HS-27A (cell line): Measurements from ENCODE around the gene MYO16.
"Not testable (repeated sequence)": the region's sequence is repeated elsewhere in the genome, so short reads cannot be mapped to it uniquely, and the experiment has no call there.

ENCODE experiments used
- DNase-seq: peaks from one replicate; pipeline ENCODE4 v3.0.0-alpha.2; 2012; ENCODE audit warnings: low read depth, missing footprints

Gene MYO16

GRCh38 chr13:108983273-108983672 is 353.9 kb downstream of the MYO16 start:
- DNase-seq: no peak

- no peak for DNase-seq
Measured at GRCh38 chr13:108984251-108984920, 355.0 kb downstream of the MYO16 start.

DNA sequence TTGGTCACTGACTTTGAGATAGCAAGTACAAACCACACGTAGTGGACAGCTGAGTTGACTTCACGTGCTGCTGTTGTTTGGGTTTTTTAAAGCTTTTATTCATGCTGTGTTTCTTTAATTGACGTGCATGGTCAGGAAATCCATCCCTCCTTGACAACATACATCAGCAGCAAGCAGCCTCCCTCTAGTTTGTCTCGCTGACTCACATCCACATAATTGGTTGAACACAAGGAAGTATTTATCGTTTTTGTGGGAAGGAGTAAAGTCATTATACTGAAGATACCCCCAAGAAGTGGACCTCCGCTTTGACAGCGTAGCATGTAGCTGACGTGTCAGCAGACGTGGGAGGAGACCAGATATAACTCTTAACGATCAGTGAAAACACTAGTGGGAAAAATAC is 355.8 kb downstream of the MYO16 start:
- no peak for DNase-seq

- DNase-seq: no peak
Measured at GRCh38 chr13:108987517-108987916, 358.1 kb downstream of the MYO16 start.

DNA sequence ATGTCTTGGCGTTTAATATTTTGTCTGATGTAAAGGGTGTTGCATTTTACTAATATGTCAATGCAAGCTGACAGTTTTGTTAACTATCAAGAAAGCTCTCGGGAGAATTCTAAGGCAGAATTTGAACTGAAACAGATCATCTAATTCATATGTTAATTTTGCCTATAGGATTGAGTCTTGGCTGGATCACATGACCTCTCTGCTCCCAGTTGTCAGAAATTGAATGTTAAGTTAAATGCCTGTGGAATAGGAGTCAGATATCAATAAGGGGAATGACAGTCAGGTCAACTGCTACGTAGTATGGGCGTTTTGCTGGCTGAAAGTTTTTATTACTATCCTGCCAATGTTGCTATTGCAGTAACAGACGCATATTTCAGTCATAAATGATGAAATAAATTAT is 358.5 kb downstream of the MYO16 start:
- DNase-seq: no peak

- DNase-seq: not testable (repeated sequence)
Measured at GRCh38 chr13:108991416-108991815, 362.0 kb downstream of the MYO16 start.

- no peak for DNase-seq
Measured at GRCh38 chr13:108993346-108993745, 363.9 kb downstream of the MYO16 start.

DNA sequence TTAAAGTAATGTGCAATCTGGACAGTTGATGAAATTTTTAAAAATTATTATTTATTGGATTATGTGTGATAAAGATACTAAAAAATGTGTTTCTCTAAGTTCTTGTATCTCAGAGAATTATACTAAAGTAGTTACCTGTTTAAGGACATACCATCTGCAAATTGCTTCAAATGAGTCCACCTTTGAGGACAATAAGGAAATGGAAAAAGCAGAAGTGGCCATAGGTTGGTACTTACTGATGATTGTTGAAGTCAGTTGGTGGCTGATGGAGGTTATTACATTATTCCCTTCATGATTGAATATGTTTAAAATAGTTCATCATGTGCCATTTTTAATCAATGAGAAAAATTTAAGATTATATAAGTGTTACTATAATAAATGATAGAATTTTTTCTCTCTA is 367.0 kb downstream of the MYO16 start:
- DNase-seq: no peak

DNA sequence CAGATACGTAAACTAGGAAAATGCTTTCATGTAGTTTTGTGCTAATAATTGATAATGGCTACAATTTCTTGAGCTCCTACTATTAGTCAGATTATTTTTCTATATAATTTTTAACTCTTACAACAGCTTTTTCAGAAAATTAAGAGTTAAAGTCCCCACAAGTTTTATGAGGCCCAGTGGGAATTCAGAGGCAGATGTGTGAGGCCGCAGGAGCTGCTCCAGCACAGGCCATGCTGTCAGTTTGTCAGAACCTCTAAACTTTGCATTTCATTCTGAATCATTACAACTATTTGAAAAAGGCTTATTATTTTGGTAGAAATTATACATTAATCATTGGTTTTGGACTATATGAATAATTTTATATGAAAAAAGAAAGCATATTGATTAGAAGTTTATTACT is 370.8 kb downstream of the MYO16 start:
- no peak for DNase-seq

GRCh38 chr13:109002934-109003333 is 373.5 kb downstream of the MYO16 start:
- no peak for DNase-seq

- DNase-seq: no peak
Measured at GRCh38 chr13:109007946-109008345, 378.5 kb downstream of the MYO16 start.

DNA sequence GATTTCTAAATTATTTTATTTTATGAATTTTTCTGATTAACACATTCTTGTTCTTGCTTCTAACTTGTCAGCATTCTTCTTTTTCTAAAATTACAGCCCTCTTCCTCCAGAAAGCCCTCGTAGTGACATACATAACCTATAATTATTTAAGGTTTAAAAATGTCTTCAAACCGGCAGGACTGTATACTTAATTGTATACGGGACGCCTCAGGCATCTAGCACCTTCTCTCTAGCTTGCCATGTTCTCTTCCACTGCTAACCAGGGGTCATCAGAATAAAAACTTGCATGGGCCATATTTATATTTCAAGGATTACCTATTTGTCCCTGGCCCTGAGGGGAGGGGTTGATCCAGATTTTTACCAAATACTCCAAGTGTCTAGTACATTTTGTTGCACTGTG is 380.3 kb downstream of the MYO16 start:
- DNase-seq: no peak

GRCh38 chr13:109010912-109011311 is 381.5 kb downstream of the MYO16 start:
- DNase-seq: no peak

- DNase-seq: no peak
Measured at GRCh38 chr13:109012115-109012514, 382.7 kb downstream of the MYO16 start.

- DNase-seq: no peak
Measured at GRCh38 chr13:109021558-109021957, 392.1 kb downstream of the MYO16 start.

DNA sequence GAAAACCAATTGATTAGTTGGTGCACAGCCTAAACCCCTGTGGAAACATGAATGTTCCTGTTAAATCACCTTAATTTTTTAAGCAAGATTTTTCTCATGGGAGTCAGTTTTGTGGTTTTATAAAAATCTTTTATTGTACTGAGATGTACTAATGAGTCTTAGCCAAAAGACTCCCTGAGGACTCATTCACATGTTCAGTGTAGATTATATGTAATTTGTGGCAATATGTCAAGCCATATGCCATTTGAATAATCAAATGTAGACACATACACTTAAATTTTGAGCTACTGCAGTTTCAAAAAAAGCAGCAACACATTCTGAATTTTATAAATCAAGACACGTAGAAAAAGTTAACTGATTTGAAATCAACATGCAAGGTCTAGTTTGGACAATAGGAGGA is 395.2 kb downstream of the MYO16 start:
- DNase-seq: no peak

- DNase-seq: no peak
Measured at GRCh38 chr13:109026266-109026665, 396.9 kb downstream of the MYO16 start.

GRCh38 chr13:109028624-109029023 is 399.2 kb downstream of the MYO16 start:
- no peak for DNase-seq

- no peak for DNase-seq
Measured at GRCh38 chr13:109033090-109033489, 403.7 kb downstream of the MYO16 start.

DNA sequence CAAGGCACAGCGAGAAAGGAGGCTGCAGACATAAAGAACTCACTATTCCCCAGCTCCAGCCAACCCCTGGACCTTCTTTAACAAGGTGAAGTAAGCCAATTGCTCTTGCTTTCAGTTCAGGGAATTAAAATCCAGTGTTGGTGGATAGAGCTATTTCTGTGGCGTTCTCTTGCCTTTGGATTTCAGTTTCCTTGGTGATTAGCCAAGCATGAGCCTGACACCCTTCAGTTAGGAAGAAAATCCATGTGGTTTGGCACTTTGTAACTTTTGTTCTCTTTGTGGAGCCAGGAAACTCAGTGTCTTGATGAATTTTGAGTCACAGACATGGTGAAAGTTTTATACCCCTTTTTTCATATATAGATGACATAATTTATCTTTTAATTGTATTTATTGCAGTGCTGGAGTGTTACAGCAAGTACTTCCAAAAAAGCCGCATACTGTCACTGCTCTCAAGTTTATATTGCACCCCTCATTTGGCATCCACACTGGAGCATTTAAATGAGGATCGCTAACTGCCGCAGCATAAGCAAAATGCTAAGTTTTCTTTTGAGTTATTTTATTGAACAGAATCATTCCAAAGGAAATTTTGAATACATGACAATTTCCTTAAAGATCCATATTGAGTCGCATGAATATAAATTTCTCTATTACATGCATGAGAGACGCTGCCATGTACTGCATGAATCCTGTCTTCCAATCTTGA is 406.8 kb downstream of the MYO16 start:
- no peak for DNase-seq

- no peak for DNase-seq
Measured at GRCh38 chr13:109043636-109044035, 414.2 kb downstream of the MYO16 start.

DNA sequence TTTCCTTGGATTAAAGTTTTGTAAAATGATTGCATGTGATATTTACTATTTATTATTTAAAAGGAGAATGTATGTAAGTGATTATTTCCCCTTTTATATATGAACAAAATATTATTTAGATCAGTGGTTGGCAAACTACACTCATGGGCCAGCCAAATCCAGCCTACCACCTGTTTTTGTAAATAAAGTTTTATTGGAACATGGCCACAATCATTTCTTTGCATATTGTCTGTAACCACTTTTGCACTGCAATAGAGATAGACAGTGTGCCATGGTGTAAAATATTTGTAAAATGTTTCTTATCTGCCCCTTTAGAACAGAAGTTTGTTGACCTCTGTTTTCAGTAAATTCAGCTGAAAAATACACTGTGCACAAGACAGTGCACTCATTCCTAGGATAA is 426.4 kb downstream of the MYO16 start:
- no peak for DNase-seq

- no peak for DNase-seq
Measured at GRCh38 chr13:109058087-109058486, 428.7 kb downstream of the MYO16 start.

- DNase-seq: no peak
Measured at GRCh38 chr13:109072505-109072904, 443.1 kb downstream of the MYO16 start.
